ENCODE data around the gene LRCH4.
"Not testable (repeated sequence)": the region's sequence is repeated elsewhere in the genome, so short reads cannot be mapped to it uniquely, and the experiment has no call there.

Gene LRCH4

DNA sequence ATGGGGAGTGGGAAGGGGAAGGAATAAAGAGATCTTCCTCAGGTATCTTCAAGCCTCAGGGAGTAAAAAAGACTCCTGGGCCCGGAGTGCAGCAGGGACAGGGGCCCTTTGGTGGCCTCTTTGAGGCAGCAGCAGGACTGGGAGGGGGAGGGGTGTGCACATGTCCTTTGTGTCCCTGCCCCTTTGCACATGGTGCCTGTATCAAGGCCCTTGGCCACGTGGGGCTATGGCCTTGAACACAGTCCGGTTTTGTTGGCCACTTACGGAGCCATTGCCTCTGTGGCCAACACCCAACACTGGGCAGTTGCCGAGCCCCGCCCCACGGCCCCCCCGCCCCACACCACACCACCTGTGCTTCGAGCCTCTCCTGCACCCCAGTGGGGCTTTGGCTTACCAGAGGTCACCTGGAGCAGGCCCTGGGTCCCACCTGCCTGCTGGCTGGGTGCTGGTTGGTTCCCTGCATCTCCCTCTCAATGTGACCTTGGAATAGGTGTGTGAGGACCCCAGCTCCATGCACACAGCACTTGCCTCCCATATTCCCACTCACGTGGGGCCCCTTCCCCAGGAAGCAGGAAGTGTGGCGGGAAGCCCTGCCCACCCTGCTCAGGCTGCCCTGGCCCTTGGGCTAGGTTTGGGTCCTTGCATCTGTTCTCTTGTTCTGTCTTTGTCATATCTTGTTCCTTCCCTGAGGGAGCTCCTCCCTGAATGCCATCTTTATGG is 17.6 kb downstream of the LRCH4 start:
- H3K4me3 Mint-ChIP-seq = no peak overlapping the region
- peak overlapping the region; percentile 59 for H3K27ac Mint-ChIP-seq

GRCh38 chr7:100567751-100568175 is 18.2 kb downstream of the LRCH4 start:
- Mint-ChIP-seq H3K27ac (no peak overlapping the region), H3K4me3 (no peak overlapping the region), H3K27me3 (no peaks in the 10 kb centered on the region), H3K36me3 (peaks cover 26% of the 10 kb centered on the region), H3K4me1 (peaks cover 57% of the 10 kb centered on the region), H3K9me3 (no peaks in the 10 kb centered on the region)
- ATAC-seq = no peak

More for the DNA sequence above, 17.6 kb downstream of the LRCH4 start:
- Mint-ChIP-seq H3K36me3 (peaks cover 25% of the 10 kb centered on the region), H3K9me3 (no peaks in the 10 kb centered on the region), H3K4me1 (peaks cover 57% of the 10 kb centered on the region), H3K27me3 (no peaks in the 10 kb centered on the region)
- no peak for ATAC-seq

DNA sequence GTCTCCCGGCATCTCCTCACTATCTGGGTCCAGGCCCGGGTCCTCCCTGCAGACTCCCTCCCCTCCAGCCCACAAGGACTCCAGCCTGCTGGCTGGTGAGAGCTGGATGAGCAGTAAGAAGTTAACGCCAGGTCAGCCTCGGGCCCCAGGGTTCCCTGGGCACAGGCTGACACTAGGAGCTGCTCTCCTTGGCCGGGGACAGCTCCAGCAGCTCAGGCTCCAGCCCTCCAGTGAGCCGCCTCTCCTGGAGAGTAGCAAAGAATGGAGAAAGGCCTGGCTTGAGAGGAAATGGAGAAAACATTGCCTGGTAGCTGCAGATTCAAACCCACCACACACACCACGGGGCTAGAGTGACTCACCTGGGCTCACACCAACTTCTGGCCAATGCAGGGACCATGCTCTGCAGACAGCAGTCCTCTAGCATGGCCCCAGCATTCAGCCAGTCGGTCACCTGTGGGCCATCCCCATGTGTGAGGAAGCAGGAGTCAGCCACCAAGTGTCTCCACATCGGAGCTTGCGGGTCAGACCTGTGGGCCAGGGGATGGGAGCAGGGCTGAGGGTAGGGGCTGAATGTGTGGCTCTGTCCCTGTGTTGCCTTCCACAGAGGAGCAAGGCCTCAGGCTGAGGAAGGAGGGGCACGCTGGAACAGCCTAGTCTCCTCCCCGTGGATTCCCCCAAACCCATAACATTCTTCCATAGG is 18.7 kb downstream of the LRCH4 start:
- H3K27ac Mint-ChIP-seq = no peak overlapping the region
- H3K4me3 Mint-ChIP-seq = no peak overlapping the region
- no peaks in the 10 kb centered on the region for H3K9me3 Mint-ChIP-seq
- H3K27me3 Mint-ChIP-seq = no peaks in the 10 kb centered on the region
- no peak for ATAC-seq
- peaks cover 52% of the 10 kb centered on the region for H3K4me1 Mint-ChIP-seq
- H3K36me3 Mint-ChIP-seq = peaks cover 26% of the 10 kb centered on the region

DNA sequence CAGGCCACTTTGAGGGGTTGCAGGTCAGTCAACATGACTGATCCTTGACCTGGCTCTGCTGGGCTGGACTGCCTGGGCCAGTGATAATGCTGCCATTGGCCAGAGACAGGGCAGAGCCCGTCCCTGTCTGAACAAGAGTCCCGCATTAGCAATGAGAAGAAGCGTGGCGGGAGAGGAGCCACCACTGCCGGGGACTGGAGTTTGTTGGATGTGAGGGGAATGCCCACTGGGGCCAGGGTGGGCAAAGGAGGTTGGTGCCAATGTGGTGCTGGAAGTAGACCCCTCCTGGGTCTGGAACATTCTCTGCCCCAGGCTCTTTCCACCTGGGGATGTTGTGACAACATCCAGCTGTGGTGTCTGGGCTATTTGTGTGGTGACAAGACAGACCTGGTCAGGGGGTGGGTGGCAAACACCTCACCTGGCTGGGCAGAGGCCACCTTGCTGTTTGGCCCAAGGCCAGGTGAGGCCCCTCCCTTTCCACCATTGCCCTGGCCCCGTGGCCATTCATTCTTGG is 19.9 kb downstream of the LRCH4 start:
- no peaks in the 10 kb centered on the region for H3K9me3 Mint-ChIP-seq
- H3K4me3 Mint-ChIP-seq = no peak overlapping the region
- H3K27me3 Mint-ChIP-seq = no peaks in the 10 kb centered on the region
- no peak overlapping the region for H3K27ac Mint-ChIP-seq
- peaks cover 23% of the 10 kb centered on the region for H3K36me3 Mint-ChIP-seq
- no peak for ATAC-seq
- H3K4me1 Mint-ChIP-seq = peaks cover 46% of the 10 kb centered on the region

DNA sequence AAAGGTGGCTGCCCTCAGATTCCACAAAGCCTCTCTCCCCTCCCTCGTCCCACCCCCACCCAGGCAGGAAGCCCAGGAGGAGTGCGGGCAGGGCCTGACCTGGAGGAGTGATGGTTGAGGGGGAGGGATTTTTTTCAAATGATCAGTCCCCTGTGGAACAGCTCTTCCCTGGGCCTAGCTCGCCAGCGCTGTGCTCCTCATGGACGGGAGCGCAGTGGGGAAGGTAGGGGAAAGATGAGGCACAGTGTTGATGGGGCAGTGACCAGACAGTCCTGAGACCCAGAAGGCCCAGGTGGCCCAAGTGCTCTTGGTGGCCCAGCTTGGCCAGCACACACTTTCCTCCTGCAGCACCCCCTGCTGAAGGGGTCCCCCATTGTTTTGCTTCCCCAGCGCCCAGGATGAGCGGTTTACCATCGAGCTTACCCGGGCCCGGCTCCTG is 20.8 kb downstream of the LRCH4 start:
- H3K27me3 Mint-ChIP-seq = no peaks in the 10 kb centered on the region
- ATAC-seq = no peak
- H3K4me1 Mint-ChIP-seq = peaks cover 38% of the 10 kb centered on the region
- no peaks in the 10 kb centered on the region for H3K9me3 Mint-ChIP-seq
- no peak overlapping the region for H3K4me3 Mint-ChIP-seq
- H3K36me3 Mint-ChIP-seq = peaks cover 23% of the 10 kb centered on the region
- H3K27ac Mint-ChIP-seq = no peak overlapping the region

DNA sequence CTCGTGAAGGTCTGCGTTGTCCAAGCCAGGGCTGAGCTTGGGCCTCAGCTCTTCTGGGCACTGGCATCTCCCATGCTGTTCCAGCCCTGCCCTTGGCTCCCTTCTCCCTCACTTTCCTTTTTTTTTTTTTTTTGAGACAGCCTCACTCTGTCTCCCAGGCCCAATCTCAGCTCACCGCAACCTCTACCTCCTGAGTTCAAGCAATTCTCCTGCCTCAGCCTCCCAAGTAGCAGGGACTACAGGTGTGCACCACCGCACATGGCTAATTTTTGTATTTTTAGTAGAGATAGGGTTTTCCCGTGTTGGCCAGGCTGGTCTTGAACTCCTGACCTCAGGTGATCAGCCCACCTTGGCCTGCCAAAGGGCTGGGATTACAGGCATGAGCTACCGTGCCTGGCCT is 21.5 kb downstream of the LRCH4 start:
- not testable (repeated sequence) for H3K27ac Mint-ChIP-seq, ATAC-seq, H3K9me3 Mint-ChIP-seq, H3K27me3 Mint-ChIP-seq, H3K4me3 Mint-ChIP-seq
- Mint-ChIP-seq H3K4me1 (peaks cover 35% of the 10 kb centered on the region), H3K36me3 (peaks cover 23% of the 10 kb centered on the region)

GRCh38 chr7:100563809-100564400 is 22.0 kb downstream of the LRCH4 start:
- H3K27ac Mint-ChIP-seq = no peak overlapping the region
- peak; percentile 71 for ATAC-seq
- H3K9me3 Mint-ChIP-seq = no peaks in the 10 kb centered on the region
- no peaks in the 10 kb centered on the region for H3K27me3 Mint-ChIP-seq
- H3K4me1 Mint-ChIP-seq = peaks cover 30% of the 10 kb centered on the region
- H3K36me3 Mint-ChIP-seq = peaks cover 23% of the 10 kb centered on the region
- H3K4me3 Mint-ChIP-seq = no peak overlapping the region

DNA sequence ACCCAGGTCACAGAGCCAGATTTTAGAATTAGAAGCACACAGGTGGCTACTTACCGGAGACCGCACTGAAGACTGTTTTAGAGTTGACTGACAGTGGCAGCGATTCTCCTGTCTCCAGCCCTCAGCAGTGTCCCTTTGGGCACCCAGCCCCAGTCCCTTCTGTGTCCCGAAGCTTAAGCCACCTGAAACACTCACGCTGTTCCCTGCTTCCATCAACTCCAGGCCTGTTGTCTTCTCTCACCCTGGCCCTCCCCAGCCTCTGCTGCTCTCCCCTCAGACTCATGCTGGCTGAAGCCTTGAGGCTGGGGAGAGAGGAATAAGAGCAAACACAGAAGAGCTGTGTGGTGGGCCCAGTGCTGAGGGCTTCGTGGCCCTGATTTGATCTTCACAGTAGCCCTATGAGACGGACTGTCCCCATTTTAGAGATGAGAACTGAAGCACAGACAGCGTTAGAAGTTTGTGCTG is 22.8 kb downstream of the LRCH4 start:
- ATAC-seq = no peak
- no peaks in the 10 kb centered on the region for H3K9me3 Mint-ChIP-seq
- H3K4me1 Mint-ChIP-seq = peaks cover 23% of the 10 kb centered on the region
- H3K36me3 Mint-ChIP-seq = peaks cover 23% of the 10 kb centered on the region
- no peak overlapping the region for H3K4me3 Mint-ChIP-seq
- no peak overlapping the region for H3K27ac Mint-ChIP-seq
- no peaks in the 10 kb centered on the region for H3K27me3 Mint-ChIP-seq

DNA sequence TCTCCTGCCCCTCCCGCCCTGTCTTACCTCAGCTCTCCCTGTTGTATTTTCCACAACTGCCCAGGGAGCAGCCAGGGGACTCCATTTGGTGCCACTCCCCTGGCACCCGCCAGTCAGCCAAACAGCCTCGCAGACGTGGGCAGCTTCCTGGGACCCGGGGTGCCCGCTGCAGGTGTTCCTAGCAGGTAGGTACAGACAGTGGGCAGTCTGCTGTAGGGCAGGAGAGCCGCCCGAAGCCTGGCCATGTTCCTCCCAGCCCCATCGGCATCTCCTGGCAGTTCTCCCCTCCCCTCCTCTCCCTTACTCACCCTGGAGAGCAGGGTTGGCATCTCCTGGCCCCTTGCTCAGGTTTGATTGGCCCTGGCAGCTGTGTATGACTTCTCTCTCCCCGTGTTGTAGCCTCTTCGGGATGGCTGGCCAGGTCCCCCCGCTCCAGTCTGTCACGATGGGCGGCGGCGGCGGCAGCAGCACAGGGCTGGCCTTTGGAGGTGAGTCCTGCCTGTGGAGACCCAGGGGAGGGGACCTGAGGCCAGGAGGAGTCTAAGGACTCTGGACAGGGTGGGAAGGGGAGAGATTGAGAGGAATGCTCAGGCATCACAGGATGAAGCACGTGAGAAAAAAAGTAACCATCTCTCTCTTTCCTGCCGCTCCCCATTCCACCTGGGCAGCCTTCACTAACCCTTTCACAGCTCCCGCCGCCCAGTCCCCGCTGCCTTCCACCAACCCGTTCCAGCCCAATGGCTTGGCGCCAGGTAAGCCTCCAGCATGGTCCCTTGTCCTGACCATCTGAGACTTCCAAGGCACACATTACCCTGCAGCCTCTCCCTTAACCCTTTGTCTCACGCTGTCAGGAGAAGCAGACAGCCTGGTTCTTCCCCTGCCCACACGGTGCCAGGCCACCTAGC is 23.5 kb downstream of the LRCH4 start:
- H3K9me3 Mint-ChIP-seq = no peaks in the 10 kb centered on the region
- peaks cover 23% of the 10 kb centered on the region for H3K36me3 Mint-ChIP-seq
- H3K4me3 Mint-ChIP-seq = no peak overlapping the region
- H3K27me3 Mint-ChIP-seq = no peaks in the 10 kb centered on the region
- peaks cover 16% of the 10 kb centered on the region for H3K4me1 Mint-ChIP-seq
- H3K27ac Mint-ChIP-seq = no peak overlapping the region
- no peak for ATAC-seq

DNA sequence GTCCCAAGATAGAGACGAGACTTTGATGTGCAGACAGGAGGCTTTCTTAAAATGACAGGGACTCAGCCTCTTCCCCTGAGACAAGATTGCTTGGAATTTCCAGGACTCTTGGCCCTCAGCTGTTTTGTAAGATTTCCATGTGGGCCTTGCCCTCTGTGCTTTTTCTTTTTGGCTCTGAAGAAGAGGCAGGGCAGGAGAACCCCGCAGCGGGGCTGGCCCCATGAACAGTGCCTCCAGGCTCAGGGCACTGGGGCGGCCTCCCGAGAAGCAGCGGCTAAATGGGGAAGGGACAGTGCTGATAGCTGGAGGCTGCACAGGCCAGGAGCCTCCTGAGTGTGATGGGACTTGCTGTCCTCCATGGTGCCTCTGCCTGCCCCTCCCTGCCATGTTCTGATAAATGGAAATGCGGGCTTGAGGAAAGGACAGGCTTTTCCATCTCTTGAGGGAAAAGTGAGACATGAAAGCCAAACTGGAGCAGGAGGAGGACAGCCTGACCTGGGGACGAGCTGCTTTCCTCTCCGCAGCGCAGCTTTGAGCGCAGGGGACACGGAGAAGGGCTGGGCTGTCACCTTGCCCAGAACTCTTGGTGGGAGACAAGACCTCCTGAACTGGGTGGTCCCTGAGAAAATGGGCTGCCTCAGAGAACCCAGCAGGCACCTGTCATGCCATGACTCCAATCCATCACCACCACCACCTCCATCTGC is 24.3 kb downstream of the LRCH4 start:
- Mint-ChIP-seq H3K9me3 (no peaks in the 10 kb centered on the region), H3K4me3 (no peak overlapping the region), H3K27me3 (no peaks in the 10 kb centered on the region), H3K27ac (no peak overlapping the region), H3K4me1 (peaks cover 9% of the 10 kb centered on the region), H3K36me3 (peaks cover 24% of the 10 kb centered on the region)
- ATAC-seq = no peak

- Mint-ChIP-seq H3K4me3 (no peak overlapping the region), H3K27me3 (no peaks in the 10 kb centered on the region), H3K4me1 (peaks cover 7% of the 10 kb centered on the region), H3K9me3 (no peaks in the 10 kb centered on the region), H3K27ac (no peak overlapping the region), H3K36me3 (peaks cover 37% of the 10 kb centered on the region)
- ATAC-seq = no peak
Measured at GRCh38 chr7:100559127-100559526, 26.8 kb downstream of the LRCH4 start.

DNA sequence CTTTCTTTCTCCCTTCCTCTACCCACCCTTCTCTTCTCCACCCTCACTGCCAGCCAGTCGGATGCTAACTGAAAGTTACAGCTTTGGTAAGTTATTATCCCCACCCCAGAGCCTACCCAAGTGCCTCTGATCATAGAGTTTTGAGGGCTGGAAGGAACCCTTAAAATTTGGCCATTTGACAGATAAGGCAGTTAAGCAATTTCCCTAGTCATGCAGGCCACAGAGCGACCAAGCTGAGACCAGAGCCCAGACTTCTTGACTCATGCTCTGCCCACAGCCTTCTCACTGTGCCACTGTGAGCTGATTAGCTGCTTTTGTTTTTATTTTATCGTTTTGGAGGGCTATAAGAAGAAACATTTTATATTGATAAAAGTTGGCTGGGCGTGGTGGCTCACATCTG is 29.4 kb downstream of the LRCH4 start:
- no peaks in the 10 kb centered on the region for H3K9me3 Mint-ChIP-seq
- H3K4me1 Mint-ChIP-seq = no peaks in the 10 kb centered on the region
- H3K36me3 Mint-ChIP-seq = peaks cover 35% of the 10 kb centered on the region
- H3K27ac Mint-ChIP-seq = no peak overlapping the region
- ATAC-seq = no peak
- no peaks in the 10 kb centered on the region for H3K27me3 Mint-ChIP-seq
- no peak overlapping the region for H3K4me3 Mint-ChIP-seq

DNA sequence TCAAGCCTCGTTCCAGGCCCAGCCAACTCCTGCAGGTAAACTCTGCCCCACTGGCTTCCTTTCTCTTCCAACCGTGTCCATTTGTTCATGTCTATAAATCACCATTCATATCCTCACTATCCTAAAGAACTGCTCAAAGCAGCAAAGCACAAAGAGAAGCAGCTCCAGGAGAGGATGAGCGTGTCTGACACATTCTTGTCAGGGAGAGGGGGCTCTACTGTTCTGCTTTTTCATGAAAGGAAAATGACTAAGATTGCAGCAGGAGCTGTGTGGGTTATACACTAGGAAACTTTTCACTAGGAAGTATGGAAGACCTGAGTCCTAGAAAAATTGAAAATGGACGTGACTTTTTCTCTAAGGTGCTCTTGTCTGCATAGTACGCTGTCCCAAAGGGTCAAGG is 30.2 kb downstream of the LRCH4 start:
- Mint-ChIP-seq H3K4me1 (peaks cover 2% of the 10 kb centered on the region), H3K9me3 (no peaks in the 10 kb centered on the region), H3K36me3 (peaks cover 36% of the 10 kb centered on the region), H3K27me3 (no peaks in the 10 kb centered on the region), H3K4me3 (no peak overlapping the region), H3K27ac (peak overlapping the region; percentile 23)
- ATAC-seq = no peak

GRCh38 chr7:100553032-100553431 is 32.9 kb downstream of the LRCH4 start:
- H3K27me3 Mint-ChIP-seq = no peaks in the 10 kb centered on the region
- H3K4me3 Mint-ChIP-seq = no peak overlapping the region
- no peaks in the 10 kb centered on the region for H3K9me3 Mint-ChIP-seq
- peaks cover 48% of the 10 kb centered on the region for H3K36me3 Mint-ChIP-seq
- peak overlapping the region; percentile 14 for H3K27ac Mint-ChIP-seq
- ATAC-seq = no peak
- peaks cover 24% of the 10 kb centered on the region for H3K4me1 Mint-ChIP-seq

Measured in stimulated activated memory B cell treated with anti-CD40 and anti-IgM and Interleukin-4, amounts not matched to agents 10 μg/mL and 1 μg/mL and 100 μg/mL, for 72 hours (primary cell).